Mucosa of descending colon (tissue), 3 donors: ENCODE results near the gene IRAK1BP1. TPM values are rescaled to one million over a fixed set of nuclear protein-coding genes. Genes with fewer than 3 reads are reported as not detected.

ENCODE experiments used
- ATAC-seq: fragments of 200-7000 bp; cut with Tn5 transposase; one replicate; pipeline ENCODE4 v1.9.1; 2020; ENCODE audit warnings: mild to moderate bottlenecking, moderate library complexity
- DNase-seq, 3 donors: peaks; one replicate each; pipeline ENCODE4 v3.0.0-alpha.2; 2020
- H3K36me3 ChIP-seq: fragments of 200-600 bp; one replicate; pipeline ENCODE4 v1.8.0; 2021; ENCODE audit warnings: low read depth, mild to moderate bottlenecking
- H3K4me1 ChIP-seq: fragments of 200-600 bp; one replicate; pipeline ENCODE4 v1.8.0; 2021; ENCODE audit warnings: low read depth, mild to moderate bottlenecking
- H3K4me3 ChIP-seq: fragments of 200-600 bp; one replicate; pipeline ENCODE4 v1.8.0; 2021; ENCODE audit warnings: mild to moderate bottlenecking
- H3K9me3 ChIP-seq: fragments of 200-600 bp; one replicate; pipeline ENCODE4 v1.8.0; 2021; ENCODE audit warnings: mild to moderate bottlenecking
- intact Hi-C, 2 donors: fragments of 100-400 bp; cut with DNase I in 1 of 2; cut with micrococcal nuclease in 1 of 2; formaldehyde crosslinking; loops; one replicate each; pipeline versions ENCODE4 v1.11.0 to v1.11.1; 2022; cut with DNase I, micrococcal nuclease
- long read RNA-seq, 2 donors: library from polyadenylated mRNA; unstranded; transcript quantifications; one replicate each; pipeline ENCODE4 v2.0.0, GENCODE V29; 2019 to 2021
- total RNA-seq, 3 donors: library from RNA; stranded (reverse); fragmentation: NEBNext Ultra II Directional in 2 of 3; extraction: Animal tissue kit (Norgen Biotek cat#: 25700) in 2 of 3; gene quantifications; one replicate each; pipeline versions ENCODE4 v1.2.1 to v1.2.4, GENCODE V29; 2021 to 2023
- TF ChIP-seq, protein P1 (sequence below): fragments of 200-600 bp; IDR thresholded peaks from one replicate; pipeline ENCODE4 v1.8.0; 2022; ENCODE audit warnings: antibody characterized with exemption, mild to moderate bottlenecking
- donor health status: DM: no; HTN: no; CAD: no; lungs with moderate emphysema.
- donor health status: DM: no; HTN: no; CAD: no.
- donor health status: DM: no; HTN: yes; CAD: no.

IRAK1BP1 gene
- total RNA-seq: 1 to 10 TPM; 2.9 to 4.6 (median 3.4) TPM
- long read RNA-seq, donor 1, full-length matches to known transcripts: 1 of 3 reads
- long read RNA-seq, donor 1, partial matches to known transcripts: 0 of 3 reads
- long read RNA-seq, donor 1, other reads (novel, unspliced or antisense): 2 of 3 reads
- long read RNA-seq, donor 2, partial matches to known transcripts: 0 of 1 reads
- long read RNA-seq, donor 2, other reads (novel, unspliced or antisense): 1 of 1 reads

DNA sequence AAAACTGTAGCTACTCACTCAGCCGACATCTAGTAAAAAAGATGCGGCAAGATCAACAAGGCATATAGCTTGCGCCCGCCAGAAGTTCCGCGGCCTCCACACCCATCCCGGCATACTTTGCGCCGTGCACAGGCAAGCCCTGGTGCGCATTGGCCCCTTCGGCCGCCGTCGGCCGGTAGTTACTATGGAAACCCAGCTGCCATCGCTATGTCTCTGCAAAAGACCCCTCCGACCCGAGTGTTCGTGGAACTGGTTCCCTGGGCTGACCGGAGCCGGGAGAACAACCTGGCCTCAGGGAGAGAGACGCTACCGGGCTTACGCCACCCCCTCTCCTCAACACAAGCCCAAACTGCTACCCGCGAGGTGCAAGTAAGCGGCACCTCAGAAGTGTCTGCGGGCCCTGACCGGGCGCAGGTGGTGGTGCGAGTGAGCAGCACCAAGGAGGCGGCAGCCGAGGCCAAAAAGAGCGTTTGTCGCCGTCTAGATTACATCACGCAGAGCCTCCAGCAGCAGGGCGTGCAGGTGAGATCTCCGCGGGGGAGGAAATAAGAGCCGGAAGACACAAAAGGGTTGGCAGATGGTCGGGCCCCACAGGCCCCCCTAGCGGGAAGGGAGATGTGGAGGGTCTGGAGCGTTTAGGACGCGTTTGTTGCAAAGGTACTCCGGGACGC, at the start of gene IRAK1BP1:
Gene IRAK1BP1 (plus strand): TSS at position 182 of the 671 bp plus-strand sequence. CDS start 26 bp downstream, at position 208.
- Histone ChIP-seq H3K9me3 (no peaks in the 10 kb centered on the region), H3K36me3 (no peaks in the 10 kb centered on the region), H3K4me3 (peak within 1 kb of the TSS; percentile 92), H3K4me1 (peaks cover 8% of the 10 kb centered on the region)
- intact Hi-C loops: no loop called here
- TF ChIP-seq, protein P1, sequence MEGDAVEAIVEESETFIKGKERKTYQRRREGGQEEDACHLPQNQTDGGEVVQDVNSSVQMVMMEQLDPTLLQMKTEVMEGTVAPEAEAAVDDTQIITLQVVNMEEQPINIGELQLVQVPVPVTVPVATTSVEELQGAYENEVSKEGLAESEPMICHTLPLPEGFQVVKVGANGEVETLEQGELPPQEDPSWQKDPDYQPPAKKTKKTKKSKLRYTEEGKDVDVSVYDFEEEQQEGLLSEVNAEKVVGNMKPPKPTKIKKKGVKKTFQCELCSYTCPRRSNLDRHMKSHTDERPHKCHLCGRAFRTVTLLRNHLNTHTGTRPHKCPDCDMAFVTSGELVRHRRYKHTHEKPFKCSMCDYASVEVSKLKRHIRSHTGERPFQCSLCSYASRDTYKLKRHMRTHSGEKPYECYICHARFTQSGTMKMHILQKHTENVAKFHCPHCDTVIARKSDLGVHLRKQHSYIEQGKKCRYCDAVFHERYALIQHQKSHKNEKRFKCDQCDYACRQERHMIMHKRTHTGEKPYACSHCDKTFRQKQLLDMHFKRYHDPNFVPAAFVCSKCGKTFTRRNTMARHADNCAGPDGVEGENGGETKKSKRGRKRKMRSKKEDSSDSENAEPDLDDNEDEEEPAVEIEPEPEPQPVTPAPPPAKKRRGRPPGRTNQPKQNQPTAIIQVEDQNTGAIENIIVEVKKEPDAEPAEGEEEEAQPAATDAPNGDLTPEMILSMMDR: no peak
- DNase-seq: peak; percentile 88 to 92 (median 92)
- ATAC-seq: peak; percentile 99

- TF ChIP-seq, protein P1: no peak
- intact Hi-C loops: no loop called here
- Histone ChIP-seq H3K36me3 (no peaks in the 10 kb centered on the region), H3K4me3 (no peak overlapping the region), H3K4me1 (no peaks in the 10 kb centered on the region), H3K9me3 (no peaks in the 10 kb centered on the region)
- ATAC-seq (no peak), DNase-seq (no peak)
Observed at GRCh38 chr6:78824045-78824444, 43.3 kb upstream of the IRAK1BP1 start.

GRCh38 chr6:78829407-78829806, 37.9 kb upstream of the IRAK1BP1 start:
- Histone ChIP-seq H3K9me3 (no peaks in the 10 kb centered on the region), H3K36me3 (no peaks in the 10 kb centered on the region), H3K4me3 (no peak overlapping the region), H3K4me1 (peaks cover 15% of the 10 kb centered on the region)
- TF ChIP-seq, protein P1: no peak
- intact Hi-C loops: no loop called here
- DNase-seq: no peak
- ATAC-seq: no peak

- TF ChIP-seq, protein P1: no peak
- Histone ChIP-seq H3K4me1 (peaks cover 15% of the 10 kb centered on the region), H3K36me3 (no peaks in the 10 kb centered on the region), H3K4me3 (no peak overlapping the region), H3K9me3 (no peaks in the 10 kb centered on the region)
- intact Hi-C loops: no loop called here
- DNase-seq: peak in 1 of 3 donors; percentile 58
- peak; percentile 95 for ATAC-seq
Observed at GRCh38 chr6:78830805-78831204, 36.5 kb upstream of the IRAK1BP1 start.

DNA sequence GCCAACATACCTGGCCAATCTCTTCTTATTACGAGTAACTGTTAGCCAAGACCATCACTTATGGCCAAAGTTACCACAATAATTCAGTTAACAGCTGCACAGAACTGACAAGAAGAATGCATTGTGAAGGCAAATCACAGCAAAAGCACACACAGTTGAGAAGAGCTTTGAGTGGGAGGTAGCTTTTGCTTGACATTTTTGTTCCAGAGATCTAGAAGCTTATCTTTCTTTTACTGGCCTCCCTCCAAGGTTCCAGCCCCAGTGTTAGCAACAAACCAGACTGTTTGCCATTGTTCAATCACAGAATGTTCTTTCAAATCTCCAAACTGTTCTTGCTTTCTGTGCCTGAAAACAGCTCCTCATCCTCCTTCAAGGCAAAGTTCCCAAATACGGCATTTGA, 35.9 kb upstream of the IRAK1BP1 start:
- Histone ChIP-seq H3K4me1 (peaks cover 15% of the 10 kb centered on the region), H3K9me3 (no peaks in the 10 kb centered on the region), H3K4me3 (no peak overlapping the region), H3K36me3 (no peaks in the 10 kb centered on the region)
- TF ChIP-seq, protein P1: no peak
- intact Hi-C loops: no loop called here
- DNase-seq: peak in 1 of 3 donors; percentile 28
- peak; percentile 55 for ATAC-seq
